Measurements from ENCODE around the gene IFNL2. TPM values are rescaled to one million over a fixed set of nuclear protein-coding genes. Genes with fewer than 3 reads are reported as not detected.
"Not testable (repeated sequence)": the region's sequence is repeated elsewhere in the genome, so short reads cannot be mapped to it uniquely, and the experiment has no call there.

Gene IFNL2
- not detected for polyA plus RNA-seq (ENCODE audit: insufficient read length in 12 of 12)
- long read RNA-seq, donor 1 = 0 reads
- long read RNA-seq, donor 2 = 0 reads
- long read RNA-seq, donor 3 = 0 reads
- long read RNA-seq, donor 4 = 0 reads
- long read RNA-seq, donor 5 = 0 reads
- long read RNA-seq, donor 6 = 0 reads
- long read RNA-seq, donor 7 = 0 reads
- long read RNA-seq, donor 8 = 0 reads
- long read RNA-seq, donor 9 = 0 reads
- long read RNA-seq, donor 10 = 0 reads
- long read RNA-seq, donor 11 = 0 reads

DNA sequence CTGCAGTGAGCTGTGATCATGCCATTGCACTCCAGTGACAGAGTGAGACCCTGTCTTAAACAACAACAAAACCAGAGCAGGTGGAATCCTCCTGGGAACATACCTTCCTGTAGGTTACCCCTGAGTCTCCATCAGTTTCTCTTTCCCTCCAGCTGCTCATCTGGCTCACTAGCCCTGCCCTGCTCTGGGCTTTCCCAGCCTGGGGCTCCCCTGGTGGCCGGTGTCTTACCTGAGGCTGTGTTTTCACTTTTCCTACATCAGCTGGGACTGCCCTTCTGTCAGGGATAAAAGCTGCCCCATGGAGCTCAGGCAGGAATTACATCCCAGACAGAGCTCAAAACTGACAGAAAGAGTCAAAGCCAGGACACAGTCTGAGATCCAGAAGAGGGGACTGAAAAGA lies at the start of gene IFNL2:
TSS of gene IFNL2 (plus strand) at position 312 of the 400 bp plus-strand sequence. CDS start 173 bp downstream, outside the sequence.
- not testable (repeated sequence) for DNase-seq

DNA sequence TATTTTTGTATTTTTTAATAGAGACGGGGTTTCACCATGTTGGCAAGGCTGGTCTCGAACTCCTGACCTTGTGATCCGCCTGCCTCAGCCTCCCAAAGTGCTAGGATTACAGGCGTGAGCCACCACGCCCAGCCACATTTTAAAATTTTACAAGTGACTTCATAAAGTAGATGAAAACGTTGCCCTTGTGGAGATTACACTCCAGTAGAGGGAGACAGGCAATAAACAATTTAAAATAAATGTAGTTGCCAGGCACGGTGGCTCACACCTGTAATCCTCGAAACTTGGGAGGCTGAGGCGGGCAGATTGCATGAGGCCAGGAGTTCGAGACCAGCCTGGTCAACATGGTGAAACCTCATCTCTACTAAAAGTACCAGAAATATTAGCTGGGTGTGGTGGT lies 49.1 kb upstream of the IFNL2 start:
- not testable (repeated sequence) for DNase-seq

DNA sequence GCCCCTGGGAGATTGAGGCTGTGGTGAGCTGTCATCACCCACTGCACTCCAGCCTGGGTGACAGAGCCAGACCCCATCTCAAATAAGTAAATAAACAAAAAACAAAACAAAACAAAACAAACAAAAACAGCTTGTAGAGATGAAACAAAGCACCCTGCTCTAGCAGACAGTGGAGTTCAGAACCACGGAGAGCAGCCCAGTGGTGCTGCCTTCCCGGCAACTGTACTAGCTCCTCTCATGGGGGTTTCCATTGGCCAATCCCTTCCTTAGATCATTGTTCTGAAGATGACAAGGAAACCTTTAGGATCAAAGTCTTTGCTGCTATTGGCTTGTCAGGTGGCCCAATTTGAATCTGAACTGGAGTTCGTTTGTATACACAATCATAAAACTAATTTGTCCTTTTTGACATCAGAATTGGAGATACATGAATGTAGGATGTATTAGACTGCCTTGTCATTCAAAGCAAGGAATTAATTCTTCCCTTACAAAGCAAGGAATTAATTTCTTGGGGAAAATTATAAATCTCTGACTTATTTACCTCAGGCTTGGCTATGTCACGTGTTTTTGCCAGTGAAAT lies 44.4 kb upstream of the IFNL2 start:
- DNase-seq = peak; percentile 12

- no peak for DNase-seq
Observed at GRCh38 chr19:39224910-39225309, 43.3 kb upstream of the IFNL2 start.

GRCh38 chr19:39230096-39230764 lies 38.0 kb upstream of the IFNL2 start:
- no peak for DNase-seq

DNA sequence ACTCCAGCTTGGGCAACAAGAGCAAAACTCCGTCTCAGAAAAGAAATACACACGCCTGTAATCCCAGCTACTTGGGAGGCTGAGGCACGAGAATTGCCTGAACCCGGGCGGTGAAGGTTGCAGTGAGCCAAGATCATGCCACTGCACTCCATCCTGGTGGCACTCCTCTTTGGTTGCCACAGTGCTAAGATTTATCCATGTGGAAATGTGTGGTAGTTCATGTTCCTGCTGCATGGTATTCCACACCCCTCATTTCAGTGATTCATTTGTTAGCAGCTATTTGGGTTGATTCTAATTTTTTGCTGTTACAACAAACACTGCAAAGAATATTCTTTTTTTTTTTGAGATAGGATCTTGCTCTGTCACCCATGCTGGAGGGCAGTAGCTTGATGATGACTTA lies 35.5 kb upstream of the IFNL2 start:
- no peak for DNase-seq

DNA sequence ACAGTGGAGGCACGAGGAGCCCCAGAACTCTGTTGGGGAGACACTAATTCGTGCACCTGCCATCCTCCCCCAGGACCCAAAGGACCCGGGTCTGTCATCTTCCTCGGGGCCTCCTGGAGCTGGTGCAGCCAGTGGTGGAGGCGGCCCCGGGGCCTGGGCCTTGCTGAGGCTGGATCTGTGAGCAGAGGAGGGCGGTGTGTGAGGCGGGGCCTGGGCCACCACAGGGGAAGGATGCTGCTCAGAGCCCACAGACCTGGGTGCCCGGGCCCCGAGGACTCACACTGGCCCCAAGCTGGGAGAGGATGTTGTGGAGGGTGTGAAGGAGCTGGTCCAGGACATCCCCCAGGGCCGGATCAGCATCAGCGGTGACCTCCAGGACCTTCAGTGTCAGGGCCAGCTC lies 31.7 kb upstream of the IFNL2 start:
- no peak for DNase-seq

GRCh38 chr19:39237200-39238184 lies 30.7 kb upstream of the IFNL2 start:
- no peak for DNase-seq

DNA sequence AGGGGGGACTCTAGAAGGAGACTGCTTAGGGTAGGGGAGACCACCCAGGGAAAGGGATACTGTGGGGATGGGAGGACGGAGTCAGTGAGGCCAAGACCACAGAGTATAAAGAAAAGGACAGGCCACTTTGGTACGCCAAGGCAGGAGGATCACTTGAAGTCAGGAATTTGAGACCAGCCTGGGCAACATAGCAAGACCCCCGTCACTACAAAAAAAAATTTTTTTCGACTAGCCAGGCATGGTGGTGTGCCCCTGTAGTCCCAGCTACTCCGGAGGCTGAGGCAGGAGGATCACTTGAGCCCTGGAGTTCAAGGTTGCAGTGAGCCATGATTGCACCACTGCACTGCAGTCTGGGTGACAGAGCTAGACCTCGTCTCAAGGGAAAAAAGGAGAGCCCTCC lies 30.0 kb upstream of the IFNL2 start:
- DNase-seq = no peak

DNA sequence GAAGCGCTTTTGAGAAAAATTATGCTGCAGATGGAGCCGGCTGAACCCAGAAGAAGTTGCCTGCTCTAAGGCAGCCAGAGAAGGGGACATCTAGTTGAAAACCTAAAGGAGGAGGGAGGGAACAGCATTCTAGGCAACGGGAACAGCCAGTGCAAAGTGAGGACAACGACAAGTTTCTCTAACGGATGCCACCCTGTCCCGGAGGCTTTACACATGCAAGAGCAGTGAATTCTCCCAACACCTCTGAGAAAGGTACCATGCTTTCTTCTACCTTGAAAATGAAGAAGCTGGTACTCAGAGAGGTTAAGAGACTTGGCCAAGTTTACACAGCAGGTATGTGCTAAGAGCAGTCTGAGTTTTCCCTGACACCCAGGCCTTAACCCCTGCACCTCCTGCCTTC lies 29.3 kb upstream of the IFNL2 start:
- DNase-seq = no peak

DNA sequence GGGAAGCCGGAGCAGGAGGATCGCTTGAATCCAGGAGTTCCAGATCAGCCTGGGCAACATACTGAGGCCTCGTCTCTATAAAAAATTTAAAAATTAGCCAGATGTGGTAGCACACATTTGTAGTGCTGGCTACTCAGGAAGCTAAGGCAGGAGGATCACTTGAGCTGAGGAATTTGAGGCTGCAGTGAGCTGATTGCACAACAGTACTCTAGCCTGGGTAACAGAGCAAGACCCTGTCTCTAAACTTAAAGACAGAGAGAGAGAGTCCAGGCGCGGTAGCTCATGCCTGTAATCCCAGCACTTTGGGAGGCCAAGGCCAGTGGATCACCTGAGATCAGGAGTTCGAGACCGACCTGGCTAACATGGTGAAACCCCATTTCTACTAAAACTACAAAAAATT lies 27.8 kb upstream of the IFNL2 start:
- DNase-seq = no peak

- DNase-seq = not testable (repeated sequence)
Observed at GRCh38 chr19:39243741-39244140, 24.5 kb upstream of the IFNL2 start.

DNA sequence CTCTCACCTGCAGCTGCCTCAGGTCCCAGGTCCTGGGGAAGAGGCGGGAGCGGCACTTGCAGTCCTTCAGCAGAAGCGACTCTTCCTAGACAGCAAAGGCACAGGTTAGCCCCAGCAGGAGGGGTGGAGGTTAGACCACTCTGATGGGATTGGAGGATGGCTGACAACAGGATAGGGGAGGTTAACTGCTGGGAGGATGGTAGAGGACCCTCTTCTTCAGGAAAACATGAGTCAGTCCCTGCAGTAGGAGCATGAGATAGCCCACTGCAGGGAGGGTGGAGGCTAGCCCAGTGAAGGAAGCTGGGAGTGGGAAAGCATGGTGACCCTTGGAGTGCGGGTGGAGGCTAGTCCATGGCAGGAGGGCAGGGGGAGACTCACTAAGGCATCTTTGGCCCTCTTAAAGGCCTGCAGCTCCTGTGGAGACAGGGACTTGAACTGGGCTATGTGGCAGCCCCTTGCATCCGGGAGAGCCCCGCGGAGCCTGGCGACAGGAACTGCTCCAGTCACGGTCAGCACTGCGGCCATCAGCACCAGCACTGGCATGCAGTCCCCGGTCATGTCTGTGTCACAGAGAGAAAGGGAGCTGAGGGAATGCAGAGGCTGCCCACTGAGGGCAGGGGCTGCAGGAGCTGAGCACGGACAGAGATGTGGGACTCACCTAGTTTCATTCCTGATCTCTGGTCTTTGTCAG lies 23.6 kb upstream of the IFNL2 start, which contains the start of gene IFNL3:
TSS of gene IFNL3 (minus strand) at position 597 of the 691 bp plus-strand sequence. CDS start at position 558, 39 bp downstream.
- not testable (repeated sequence) for DNase-seq

- not testable (repeated sequence) for DNase-seq
Observed at GRCh38 chr19:39245166-39245565, 23.0 kb upstream of the IFNL2 start.

GRCh38 chr19:39246951-39247669 lies 21.1 kb upstream of the IFNL2 start:
- no peak for DNase-seq

DNA sequence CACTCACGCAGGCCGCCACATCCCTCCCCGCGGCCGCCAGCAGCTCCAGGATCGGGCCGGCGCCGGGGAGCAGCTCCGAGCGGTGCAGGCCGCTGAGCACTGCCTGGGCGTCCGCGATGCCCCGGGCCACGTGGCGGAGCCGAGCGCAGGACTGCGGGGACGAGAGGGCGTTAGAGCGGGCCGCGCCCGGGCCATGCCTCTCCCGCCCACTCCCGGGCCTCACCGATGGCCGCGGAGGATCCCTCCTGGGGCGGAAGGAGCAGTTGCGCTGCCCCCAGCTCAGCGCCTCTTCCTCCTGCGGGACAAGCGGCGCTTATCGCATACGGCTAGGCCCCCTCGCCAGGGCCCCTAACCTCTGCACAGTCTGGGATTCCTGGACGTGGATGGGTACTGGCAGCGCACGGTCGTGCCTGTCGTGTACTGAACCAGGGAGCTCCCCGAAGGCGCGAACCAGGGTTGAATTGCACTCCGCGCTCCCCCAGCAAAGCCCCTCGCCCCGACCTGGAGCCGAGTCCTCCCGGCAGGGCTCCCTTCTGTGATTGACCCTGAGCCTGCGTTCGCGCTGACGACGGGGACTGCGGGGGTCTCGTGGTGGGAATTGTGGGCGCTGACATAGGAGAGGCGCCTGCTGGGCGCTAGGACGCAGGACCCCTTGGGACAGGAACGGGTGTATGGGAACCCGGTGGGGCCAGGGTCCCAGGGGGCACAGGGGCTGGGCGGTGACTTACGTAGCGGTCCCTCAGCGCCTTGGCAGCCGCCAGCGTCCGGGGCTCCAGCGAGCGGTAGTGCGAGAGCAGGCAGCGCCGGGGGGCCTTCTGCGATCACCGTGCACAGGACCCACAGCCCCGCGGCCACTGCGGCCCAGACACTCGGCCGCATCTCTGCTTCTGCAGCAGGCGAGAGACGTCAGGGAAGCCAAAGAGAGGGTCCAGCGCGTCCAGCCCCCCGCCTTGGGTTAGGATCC lies 20.2 kb upstream of the IFNL2 start:
- DNase-seq = no peak

DNA sequence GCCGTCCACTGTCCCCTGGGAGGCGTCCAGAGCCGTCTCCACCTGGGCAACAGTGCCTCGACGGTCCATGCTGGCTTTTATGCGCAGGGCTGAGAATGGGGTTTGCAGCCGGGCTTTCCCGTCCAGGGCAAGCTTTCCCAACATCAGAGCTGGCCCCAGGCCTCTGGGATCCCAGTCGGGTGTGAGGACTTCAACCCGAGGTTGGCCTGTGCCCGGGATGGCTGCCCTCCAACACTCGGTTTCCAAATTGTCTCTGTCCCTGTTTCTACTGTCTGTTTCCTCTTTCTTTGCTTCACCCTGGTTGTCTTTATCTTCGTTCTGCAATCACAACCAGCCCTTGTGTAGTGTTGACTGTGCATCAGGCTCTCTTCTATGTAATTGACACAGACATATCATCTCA lies 19.4 kb upstream of the IFNL2 start, which contains the start of gene IFNL4:
TSS of gene IFNL4 (minus strand) at position 51 of the 400 bp plus-strand sequence.
- DNase-seq = no peak

- DNase-seq = no peak
Observed at GRCh38 chr19:39251081-39251480, 17.1 kb upstream of the IFNL2 start.

DNA sequence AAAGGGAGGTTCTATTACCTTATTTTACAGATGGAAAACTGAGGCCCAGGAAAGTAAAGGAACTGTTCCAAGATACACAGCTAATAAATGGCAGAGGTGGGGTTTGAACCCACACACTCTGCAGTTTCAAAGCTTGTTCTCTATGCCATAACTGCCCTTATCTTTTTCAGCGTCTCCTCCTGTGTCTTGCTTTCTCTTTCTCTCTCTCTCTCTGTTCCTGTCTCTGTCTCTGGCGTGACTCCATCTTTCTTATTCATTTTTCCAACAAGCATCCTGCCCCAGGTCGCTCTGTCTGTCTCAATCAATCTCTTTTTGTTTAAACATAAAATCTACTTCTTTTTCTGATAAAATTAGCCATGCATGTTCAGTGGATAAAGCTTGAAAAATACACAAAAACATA lies 16.4 kb upstream of the IFNL2 start:
- no peak for DNase-seq
